Osteocyte (in vitro differentiated cells): ENCODE results near the gene ADAMTS3. TPM values are rescaled to one million over a fixed set of nuclear protein-coding genes. Genes with fewer than 3 reads are reported as not detected.

Source experiments
- DNase-seq: peaks from one replicate; pipeline ENCODE4 v3.0.0; 2021; ENCODE audit warnings: mixed read lengths; ENCODE audit not compliant: unreplicated experiment; ENCODE audit errors: extremely low spot score
- H3K27ac Mint-ChIP-seq: one replicate; pipeline ENCODE4 v1.8.0; 2021; ENCODE audit warnings: mild to moderate bottlenecking, mixed read lengths; ENCODE audit not compliant: unreplicated experiment
- H3K27me3 Mint-ChIP-seq: one replicate; pipeline ENCODE4 v1.8.0; 2021; ENCODE audit warnings: mixed read lengths; ENCODE audit not compliant: unreplicated experiment
- H3K36me3 Mint-ChIP-seq: one replicate; pipeline ENCODE4 v1.8.0; 2021; ENCODE audit warnings: mixed read lengths; ENCODE audit not compliant: unreplicated experiment
- H3K4me1 Mint-ChIP-seq: one replicate; pipeline ENCODE4 v1.8.0; 2021; ENCODE audit warnings: mixed read lengths; ENCODE audit not compliant: unreplicated experiment
- H3K4me3 Mint-ChIP-seq: one replicate; pipeline ENCODE4 v1.8.0; 2021; ENCODE audit warnings: mild to moderate bottlenecking, moderate library complexity, mixed read lengths; ENCODE audit not compliant: unreplicated experiment
- H3K9me3 Mint-ChIP-seq: one replicate; pipeline ENCODE4 v1.8.0; 2021; ENCODE audit warnings: mixed read lengths; ENCODE audit not compliant: unreplicated experiment
- CTCF ChIP-seq: fragments of 200-600 bp; sonication (generic); IDR thresholded peaks from 2 replicates; pipeline ENCODE4 v1.5.0; 2021; ENCODE audit warnings: antibody characterized with exemption, mild to moderate bottlenecking, moderate library complexity
- total RNA-seq: library from RNA; stranded (reverse); gene quantifications from 2 replicates; pipeline ENCODE4 v1.2.1, GENCODE V29; 2021

ADAMTS3 gene
- total RNA-seq, 1 donor from 2014 or later, result 1.4 TPM

- TF ChIP-seq CTCF, result no peak
- Mint-ChIP-seq H3K4me1 (no peaks in the 10 kb centered on the region), H3K27ac (no peak overlapping the region), H3K36me3 (no peaks in the 10 kb centered on the region), H3K27me3 (no peaks in the 10 kb centered on the region), H3K4me3 (no peak overlapping the region), H3K9me3 (no peaks in the 10 kb centered on the region)
- no peak for DNase-seq
Observed at GRCh38 chr4:72449705-72450104, 119.3 kb downstream of the ADAMTS3 start.

GRCh38 chr4:72448231-72448630, 120.8 kb downstream of the ADAMTS3 start:
- no peak for DNase-seq
- peaks cover 2% of the 10 kb centered on the region for H3K27me3 Mint-ChIP-seq
- no peaks in the 10 kb centered on the region for H3K9me3 Mint-ChIP-seq
- H3K27ac Mint-ChIP-seq, result no peak overlapping the region
- no peak for TF ChIP-seq CTCF
- no peaks in the 10 kb centered on the region for H3K4me1 Mint-ChIP-seq
- no peaks in the 10 kb centered on the region for H3K36me3 Mint-ChIP-seq
- no peak overlapping the region for H3K4me3 Mint-ChIP-seq

- Mint-ChIP-seq H3K27ac (no peak overlapping the region), H3K4me1 (no peaks in the 10 kb centered on the region), H3K36me3 (no peaks in the 10 kb centered on the region), H3K27me3 (peaks cover 2% of the 10 kb centered on the region), H3K4me3 (no peak overlapping the region), H3K9me3 (no peaks in the 10 kb centered on the region)
- no peak for DNase-seq
- TF ChIP-seq CTCF, result no peak
Observed at GRCh38 chr4:72446353-72447055, 122.5 kb downstream of the ADAMTS3 start.

GRCh38 chr4:72444092-72444491, 124.9 kb downstream of the ADAMTS3 start:
- no peak for TF ChIP-seq CTCF
- no peak overlapping the region for H3K27ac Mint-ChIP-seq
- no peaks in the 10 kb centered on the region for H3K36me3 Mint-ChIP-seq
- no peak overlapping the region for H3K4me3 Mint-ChIP-seq
- H3K4me1 Mint-ChIP-seq, result no peaks in the 10 kb centered on the region
- H3K9me3 Mint-ChIP-seq, result no peaks in the 10 kb centered on the region
- no peak for DNase-seq
- peaks cover 2% of the 10 kb centered on the region for H3K27me3 Mint-ChIP-seq

GRCh38 chr4:72442715-72443114, 126.3 kb downstream of the ADAMTS3 start:
- no peak overlapping the region for H3K27ac Mint-ChIP-seq
- H3K4me3 Mint-ChIP-seq, result no peak overlapping the region
- TF ChIP-seq CTCF, result no peak
- no peaks in the 10 kb centered on the region for H3K4me1 Mint-ChIP-seq
- H3K36me3 Mint-ChIP-seq, result no peaks in the 10 kb centered on the region
- DNase-seq, result no peak
- no peaks in the 10 kb centered on the region for H3K9me3 Mint-ChIP-seq
- peaks cover 2% of the 10 kb centered on the region for H3K27me3 Mint-ChIP-seq
